B cell (primary cell): ENCODE measurements around the gene HECTD2. TPM values are rescaled to one million over a fixed set of nuclear protein-coding genes. Genes with fewer than 3 reads are reported as not detected.
"Not testable (repeated sequence)": the region's sequence is repeated elsewhere in the genome, so short reads cannot be mapped to it uniquely, and the experiment has no call there.

Experiments
- ATAC-seq: fragments of 200-7000 bp; cut with Tn5 transposase; one replicate; pipeline ENCODE4 v1.10.0; 2021; ENCODE audit warnings: low read depth, mild to moderate bottlenecking, moderate number of reproducible peaks, moderate library complexity
- CTCF ChIA-PET: fragments of 350-600 bp; sonication (Branson Sonifier 250); formaldehyde crosslinking; loops from one replicate; lab custom pipeline; 2021; ENCODE audit warnings: antibody characterized with exemption, inconsistent platforms; lab: Charles Lee
- POLR2A ChIA-PET: fragments of 350-600 bp; sonication (Branson Sonifier 250); formaldehyde crosslinking; loops from one replicate; lab custom pipeline; 2021; ENCODE audit warnings: antibody characterized with exemption; lab: Charles Lee
- DNase-seq: peaks from one replicate; pipeline ENCODE4 v3.0.0; 2013
- H2AFZ ChIP-seq: 2 replicates; pipeline ENCODE4 v1.6.1; 2012; ENCODE audit warnings: mild to moderate bottlenecking, low read depth, low read length; ENCODE audit not compliant: insufficient read depth, poor library complexity, severe bottlenecking
- H3K27ac ChIP-seq, 2 donors: 1 replicate in 1 of 2; 2 replicates in 1 of 2; pipeline ENCODE4 v1.5.1; 2012 to 2013; ENCODE audit warnings: low read length in 2 of 2, mild to moderate bottlenecking in 2 of 2, moderate library complexity in 1 of 2
- H3K27me3 ChIP-seq, 4 experiments: fragments of 200-600 bp in 1 of 4; sonication (generic) in 1 of 4; replicated peaks in 1 of 4; 1 replicate in 2 of 4; 2 replicates in 2 of 4; pipeline versions ENCODE4 v1.6.1 to v1.7.0; 2013 to 2016; ENCODE audit warnings: low read length in 3 of 4, mild to moderate bottlenecking in 2 of 4, mixed read lengths in 1 of 4, moderate library complexity in 1 of 4; ENCODE audit not compliant: insufficient read depth in 4 of 4, control insufficient read depth in 3 of 4; ENCODE audit errors: control extremely low read depth in 1 of 4
- H3K36me3 ChIP-seq, 2 experiments: replicated peaks in 1 of 2; 1 replicate in 1 of 2; 2 replicates in 1 of 2; pipeline versions ENCODE4 v1.6.1 to v1.7.1; 2013; ENCODE audit warnings: low read length in 1 of 2; ENCODE audit not compliant: insufficient read depth in 2 of 2, control insufficient read depth in 1 of 2; ENCODE audit errors: control extremely low read depth in 1 of 2, extremely low read depth in 1 of 2
- H3K4me1 ChIP-seq, 2 donors: fragments of 200-600 bp in 1 of 2; sonication (generic) in 1 of 2; 1 replicate in 1 of 2; 2 replicates in 1 of 2; pipeline versions ENCODE4 v1.5.1 to v1.6.1; 2013 to 2017; ENCODE audit warnings: low read length in 2 of 2; ENCODE audit not compliant: control insufficient read depth in 2 of 2, insufficient read depth in 2 of 2
- H3K4me2 ChIP-seq: replicated peaks from 2 replicates; pipeline ENCODE3; 2012; ENCODE audit warnings: mild to moderate bottlenecking, low read depth, low read length; ENCODE audit not compliant: poor library complexity, severe bottlenecking
- H3K4me3 ChIP-seq, 5 experiments: fragments of 200-600 bp in 1 of 5; sonication (generic) in 1 of 5; 1 replicate in 3 of 5; 2 replicates in 2 of 5; pipeline versions ENCODE4 v1.5.1 to v1.7.0; 2011 to 2016; ENCODE audit warnings: low read length in 4 of 5, mild to moderate bottlenecking in 4 of 5, low read depth in 2 of 5, control low read depth in 1 of 5, moderate library complexity in 1 of 5; ENCODE audit not compliant: insufficient read depth in 1 of 5; ENCODE audit errors: control extremely low read depth in 1 of 5, extremely low read depth in 1 of 5
- H3K79me2 ChIP-seq: fragments of 200-600 bp; sonication (generic); one replicate; pipeline ENCODE4 v1.6.0; 2016; ENCODE audit warnings: low read length; ENCODE audit not compliant: control insufficient read depth, insufficient read depth
- H3K9ac ChIP-seq: fragments of 200-600 bp; sonication (generic); 2 replicates; pipeline ENCODE4 v1.6.1; 2017; ENCODE audit warnings: mild to moderate bottlenecking, low read length, moderate library complexity
- H3K9me3 ChIP-seq, 3 donors: one replicate each; pipeline versions ENCODE4 v1.6.1 to v1.7.1; 2013; ENCODE audit warnings: low read length in 2 of 3; ENCODE audit not compliant: control insufficient read depth in 2 of 3, insufficient read depth in 1 of 3; ENCODE audit errors: control extremely low read depth in 1 of 3
- H4K20me1 ChIP-seq: 2 replicates; pipeline ENCODE4 v1.6.0; 2012; ENCODE audit warnings: mild to moderate bottlenecking, low read length; ENCODE audit not compliant: insufficient read depth, control insufficient read depth, poor library complexity, severe bottlenecking
- H3K27ac Mint-ChIP-seq: one replicate; pipeline ENCODE4 v1.8.0; 2021; ENCODE audit warnings: mixed read lengths
- H3K27me3 Mint-ChIP-seq: one replicate; pipeline ENCODE4 v1.8.0; 2021; ENCODE audit warnings: mixed read lengths
- H3K4me1 Mint-ChIP-seq: one replicate; pipeline ENCODE4 v1.8.0; 2021; ENCODE audit warnings: mixed read lengths
- H3K4me3 Mint-ChIP-seq: one replicate; pipeline ENCODE4 v1.8.0; 2021; ENCODE audit warnings: mixed read lengths
- H3K9me3 Mint-ChIP-seq: one replicate; pipeline ENCODE4 v1.8.0; 2022; ENCODE audit warnings: mixed read lengths; ENCODE audit not compliant: insufficient read depth
- CTCF ChIP-seq: fragments of 200-600 bp; IDR thresholded peaks from one replicate; pipeline ENCODE4 v1.8.0; 2022; ENCODE audit warnings: antibody characterized with exemption, mild to moderate bottlenecking
- EZH2 ChIP-seq: IDR thresholded peaks from 2 replicates; pipeline ENCODE4 v1.6.1; 2012; ENCODE audit warnings: borderline replicate concordance, low read depth, mild to moderate bottlenecking, moderate library complexity, low read length; ENCODE audit not compliant: insufficient read depth, poor library complexity, severe bottlenecking
- WGBS: methylation state at CpG from one replicate; pipeline ENCODE4 v1.1.5; 2013; ENCODE audit warnings: missing lambda C conversion rate; ENCODE audit not compliant: insufficient coverage; 5-methylcytosine and 5-hydroxymethylcytosine counted together
- intact Hi-C: fragments of 100-400 bp; cut with micrococcal nuclease; formaldehyde crosslinking; loops from one replicate; pipeline ENCODE4 v1.10.0; 2022
- polyA plus RNA-seq: library from polyadenylated mRNA; depleted of rRNA; stranded (reverse); fragments of >200 nt; gene quantifications from 2 replicates; pipeline ENCODE4 v1.2.3, GENCODE V29; 2012
- total RNA-seq, 2 donors: library from RNA; stranded (reverse); fragments of 120-200 nt in 1 of 2; gene quantifications; 1 replicate in 1 of 2; 2 replicates in 1 of 2; pipeline versions ENCODE4 v1.2.3 to v1.2.4, GENCODE V29; 2013 to 2022

Gene HECTD2
- total and polyA plus RNA-seq, 2 donors (not counting 1 experiment from before 2014, with no cell fraction given), result 2.9 to 7.9 TPM

GRCh38 chr10:91528768-91529167 is 118.6 kb downstream of the HECTD2 start:
- ATAC-seq (no peak), DNase-seq (no peak)
- Histone ChIP-seq H3K9me3 (no peaks in the 10 kb centered on the region), H3K4me2 (no peak overlapping the region), H3K4me1 (no peaks in the 10 kb centered on the region), H2AFZ (no peak overlapping the region), H4K20me1 (no peaks in the 10 kb centered on the region), H3K9ac (no peak overlapping the region), H3K27me3 (peaks cover 0 to 8% (median under 1%) of the 10 kb centered on the region in 4 experiments), H3K4me3 (no peak overlapping the region), H3K36me3 (no peaks in the 10 kb centered on the region), H3K27ac (no peak overlapping the region), H3K79me2 (no peaks in the 10 kb centered on the region)
- TF ChIP-seq CTCF (no peak), EZH2 (no peak)
- H3K4me1 Mint-ChIP-seq, result no peaks in the 10 kb centered on the region
- no peak overlapping the region for H3K4me3 Mint-ChIP-seq
- intact Hi-C loops, result no loop called here
- peaks cover 30% of the 10 kb centered on the region for H3K27me3 Mint-ChIP-seq
- ChIA-PET POLR2A (no interaction called here), CTCF (no interaction called here)
- H3K27ac Mint-ChIP-seq, result no peak overlapping the region
- 100% methylated on average over 1 of the region's 1 CpG for WGBS
- no peaks in the 10 kb centered on the region for H3K9me3 Mint-ChIP-seq

- H3K4me1 Mint-ChIP-seq, H3K9ac ChIP-seq, H3K4me1 ChIP-seq, DNase-seq, H3K9me3 Mint-ChIP-seq, H3K4me3 ChIP-seq, H3K9me3 ChIP-seq, H2AFZ ChIP-seq, intact Hi-C loops, H3K79me2 ChIP-seq, ATAC-seq, H3K27me3 ChIP-seq, H4K20me1 ChIP-seq, H3K27ac Mint-ChIP-seq, POLR2A ChIA-PET, H3K27ac ChIP-seq, CTCF ChIA-PET, H3K4me3 Mint-ChIP-seq, H3K36me3 ChIP-seq, H3K4me2 ChIP-seq: not testable (repeated sequence)
- WGBS, result no CpG with 5 or more reads among the region's 1 CpG
- peaks cover 15% of the 10 kb centered on the region for H3K27me3 Mint-ChIP-seq
Observed at GRCh38 chr10:91534789-91535188, 124.6 kb downstream of the HECTD2 start.
